Measurements from ENCODE around the gene RERE.

GRCh38 chr1:8354038-8354437 lies 463.4 kb downstream of the RERE start:
- TF ChIP-seq ZNF133 (tag by site-specific recombination; IDR thresholded peaks at IDR 0.05) = no peak
- TF ChIP-seq CTCF (tag by site-specific recombination; IDR thresholded peaks at IDR 0.05) = no peak
- no peak for TF ChIP-seq ZNF16 (tag by site-specific recombination; IDR thresholded peaks at IDR 0.05; ENCODE audit: low read depth)
- TF ChIP-seq PRDM10 (tag by site-specific recombination; IDR thresholded peaks at IDR 0.05) = no peak
- no peak for TF ChIP-seq YY1 (tag by site-specific recombination; IDR thresholded peaks at IDR 0.05)
- no peak for TF ChIP-seq BCL11A (tag by site-specific recombination; IDR thresholded peaks at IDR 0.05; ENCODE audit: low read depth)
- TF ChIP-seq ZNF10 (tag by site-specific recombination; IDR thresholded peaks at IDR 0.05) = no peak

Data from HEK293 (cell line).